A673 (cell line): Measurements from ENCODE around the gene SCNM1.

Experiments
- CTCF ChIP-seq: fragments of 300-800, 200-600 bp; sonication (generic); conservative IDR thresholded peaks from 2 replicates; pipeline ENCODE4 v1.5.1; 2017; ENCODE audit warnings: low read depth, mild to moderate bottlenecking, antibody characterized with exemption, low read length, moderate library complexity, mixed read lengths
- EZH2 ChIP-seq: fragments of 200-600 bp; sonication (generic); IDR thresholded peaks from 2 replicates; pipeline ENCODE4 v1.6.1; 2017; ENCODE audit warnings: borderline replicate concordance, low read depth, mild to moderate bottlenecking, mixed read lengths, antibody characterized with exemption, low read length; ENCODE audit not compliant: poor library complexity, severe bottlenecking

GRCh38 chr1:151146072-151146411 is 19.9 kb upstream of the SCNM1 start:
- no peak for TF ChIP-seq CTCF
- no peak for TF ChIP-seq EZH2
